HG03095 (cell line): ENCODE measurements around the gene BMS1.

Experiments used
- ATAC-seq: cut with Tn5 transposase; IDR thresholded peaks from one replicate; pipeline ENCODE4 v1.9.1; 2021; ENCODE audit warnings: moderate library complexity; ENCODE audit not compliant: unreplicated experiment

The BMS1 gene

DNA sequence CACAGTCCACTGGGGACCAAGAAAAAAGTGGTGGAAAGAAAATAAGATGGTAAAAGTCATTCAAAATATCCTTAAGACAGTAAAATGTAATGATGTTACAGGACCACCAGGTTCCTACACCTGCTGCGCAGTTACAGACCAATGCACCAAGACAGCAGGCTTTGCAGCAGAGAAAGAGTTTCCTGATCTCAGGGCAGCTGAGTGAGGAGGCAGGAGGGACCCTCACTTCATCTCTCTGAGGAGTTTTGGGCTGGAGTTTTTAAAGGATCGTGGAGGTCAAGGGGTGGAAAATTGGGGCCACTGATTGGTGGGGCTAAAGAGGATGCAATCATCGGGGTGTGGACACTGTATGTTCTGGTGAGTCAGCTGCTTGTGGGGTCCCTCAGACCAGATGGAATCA, 100.0 kb downstream of the BMS1 start:
- no peak for ATAC-seq
